GM21423 (cell line): Measurements from ENCODE around the gene STEAP4.
"Not testable (repeated sequence)": the region's sequence is repeated elsewhere in the genome, so short reads cannot be mapped to it uniquely, and the experiment has no call there.

ENCODE experiments used
- ATAC-seq: cut with Tn5 transposase; IDR thresholded peaks from one replicate; pipeline ENCODE4 v1.9.1; 2021; ENCODE audit warnings: mild to moderate bottlenecking, moderate library complexity; ENCODE audit not compliant: unreplicated experiment

Gene STEAP4

GRCh38 chr7:88274856-88275255 is 31.8 kb downstream of the STEAP4 start:
- ATAC-seq, result not testable (repeated sequence)

- no peak for ATAC-seq
These were observed 37.1 kb downstream of the STEAP4 start for GRCh38 chr7:88269586-88269985.

DNA sequence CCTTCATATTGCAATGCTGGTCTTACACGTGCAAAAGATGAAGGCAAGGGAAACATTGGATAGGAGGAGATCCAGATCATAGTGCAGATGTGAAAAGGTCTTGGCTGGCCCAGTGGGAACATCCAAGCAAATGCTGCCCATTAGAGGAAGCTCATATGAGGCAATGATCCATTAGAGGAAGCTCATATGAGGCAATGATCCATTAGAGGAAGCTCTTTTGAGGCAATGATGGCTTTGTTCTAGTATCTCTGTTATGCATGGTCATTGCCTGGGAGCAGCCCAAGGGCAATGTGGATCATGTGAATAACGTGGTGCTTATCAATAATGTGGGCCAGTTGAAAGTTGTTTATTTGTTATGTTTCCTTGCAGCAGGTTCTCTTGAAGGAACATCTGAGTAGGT is 37.8 kb downstream of the STEAP4 start:
- ATAC-seq, result no peak

- no peak for ATAC-seq
These were observed 38.6 kb downstream of the STEAP4 start for GRCh38 chr7:88268051-88268450.

- no peak for ATAC-seq
These were observed 39.3 kb downstream of the STEAP4 start for GRCh38 chr7:88267421-88267820.

- not testable (repeated sequence) for ATAC-seq
These were observed 41.7 kb downstream of the STEAP4 start for GRCh38 chr7:88264987-88265386.

GRCh38 chr7:88262562-88262961 is 44.1 kb downstream of the STEAP4 start:
- no peak for ATAC-seq

DNA sequence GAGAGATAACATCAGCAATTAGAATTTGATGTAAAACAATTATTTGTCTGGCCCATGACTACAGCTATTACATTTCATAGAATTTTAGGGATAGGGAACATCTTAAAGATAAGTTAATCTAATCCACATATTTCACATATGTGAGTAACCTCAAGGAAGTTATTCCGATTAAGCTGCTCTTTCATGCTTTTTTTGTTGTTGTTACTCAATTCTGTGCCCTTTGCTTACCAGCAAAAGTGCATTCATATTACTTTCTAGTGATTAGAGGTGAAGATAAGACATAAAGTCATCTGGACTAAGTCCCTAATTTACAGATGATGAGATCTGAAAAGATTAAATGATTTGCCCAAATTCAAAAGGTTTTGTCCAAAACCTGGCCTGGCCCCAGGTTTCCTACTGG is 46.0 kb downstream of the STEAP4 start:
- no peak for ATAC-seq

DNA sequence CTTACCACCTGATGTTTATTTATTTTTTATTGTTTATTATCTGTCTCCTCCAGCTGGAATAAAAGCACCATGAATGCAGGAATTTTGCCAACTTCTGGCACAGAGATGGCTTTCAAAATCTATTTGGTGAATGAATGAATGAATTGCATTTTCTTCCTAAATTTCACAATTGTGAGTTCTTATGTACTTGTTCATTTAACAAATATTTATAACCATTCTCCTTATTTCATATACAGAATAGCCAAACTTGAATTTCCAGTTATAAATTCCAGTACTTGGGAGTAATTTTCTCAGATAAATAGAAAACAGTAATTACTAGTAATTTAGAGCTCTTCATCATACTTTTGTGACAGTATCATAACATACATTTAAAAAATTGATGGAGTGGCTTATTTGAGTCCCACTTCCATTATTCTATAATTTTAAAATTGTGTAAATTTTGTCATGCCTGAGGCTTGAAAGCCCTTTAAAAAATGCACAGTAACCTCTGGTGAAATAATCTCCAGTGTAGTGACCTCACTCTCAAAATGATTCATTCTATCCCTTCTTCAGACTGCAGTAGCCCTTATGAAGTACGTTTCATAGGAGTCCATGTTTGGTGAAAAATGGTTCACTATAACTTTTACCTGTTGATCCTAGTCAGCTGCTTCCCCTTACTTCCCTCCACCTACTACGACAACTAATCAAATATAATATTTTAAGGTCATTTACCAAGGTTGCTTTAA is 46.9 kb downstream of the STEAP4 start:
- no peak for ATAC-seq

DNA sequence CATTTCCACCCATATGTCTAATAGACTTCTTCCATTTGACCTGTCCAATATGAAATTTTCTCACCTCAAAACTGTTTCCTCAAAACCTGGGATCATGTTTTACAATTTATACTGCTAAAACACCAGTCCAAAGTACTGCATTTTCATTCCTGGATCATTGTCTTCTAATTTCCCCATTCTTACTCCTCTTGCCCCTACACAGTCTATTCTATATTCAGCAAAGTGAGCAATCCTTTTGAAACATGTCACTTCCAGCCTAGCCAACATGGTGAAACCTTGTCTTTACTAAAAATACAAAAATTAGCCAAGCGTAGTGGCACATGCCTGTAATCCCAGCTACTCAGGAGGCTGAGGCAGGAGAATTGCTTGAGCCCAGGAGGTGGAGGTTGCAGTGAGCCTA is 48.4 kb downstream of the STEAP4 start:
- ATAC-seq, result not testable (repeated sequence)

GRCh38 chr7:88256906-88257305 is 49.8 kb downstream of the STEAP4 start:
- ATAC-seq, result no peak

GRCh38 chr7:88254721-88255424 is 51.8 kb downstream of the STEAP4 start:
- no peak for ATAC-seq

GRCh38 chr7:88253640-88254039 is 53.1 kb downstream of the STEAP4 start:
- no peak for ATAC-seq

- no peak for ATAC-seq
These were observed 62.4 kb downstream of the STEAP4 start for GRCh38 chr7:88244258-88244657.

DNA sequence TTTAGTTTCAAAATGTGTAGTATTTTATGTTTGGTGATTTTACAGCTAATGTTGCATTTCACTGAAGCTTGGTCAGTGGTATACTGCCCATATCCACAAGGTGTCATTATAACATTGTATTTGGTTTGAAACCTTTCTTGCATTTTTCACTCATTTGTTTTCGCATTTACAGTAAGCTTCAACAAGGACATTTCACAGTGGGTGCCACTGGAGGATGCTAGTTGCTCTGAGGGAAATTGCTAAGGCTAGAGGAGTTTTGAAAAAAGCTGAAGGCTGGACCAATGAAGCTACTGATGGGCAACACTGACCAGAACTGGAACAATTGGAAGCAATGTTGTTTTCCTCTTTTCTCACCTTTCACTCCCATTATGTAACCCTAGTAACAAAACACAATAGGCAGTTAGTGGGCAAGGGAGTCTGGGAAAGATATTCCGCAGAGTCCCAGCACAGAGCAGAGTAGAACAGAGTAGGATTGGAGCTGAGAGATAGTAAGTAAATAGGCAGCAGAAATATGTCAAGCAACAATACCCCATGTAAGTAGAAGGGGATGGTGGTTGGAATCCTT is 63.3 kb downstream of the STEAP4 start:
- ATAC-seq, result no peak

DNA sequence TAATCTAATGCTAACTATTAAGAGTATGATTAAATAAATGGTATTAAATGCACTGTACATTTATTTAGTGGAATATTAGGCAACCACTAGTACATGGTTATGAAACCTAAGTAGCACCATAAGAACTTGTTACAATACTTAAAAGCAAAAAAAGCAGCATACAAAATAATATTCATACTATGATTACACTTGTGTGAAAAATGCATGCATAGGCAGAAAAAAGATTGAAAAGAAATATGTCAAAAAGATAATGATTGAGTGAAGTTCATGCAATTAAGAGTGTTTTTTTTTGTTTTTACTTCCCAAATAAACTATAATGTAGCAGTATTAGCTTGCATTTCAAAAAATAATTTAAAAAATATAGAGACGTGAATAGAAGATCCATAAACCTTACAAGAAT is 66.8 kb downstream of the STEAP4 start:
- ATAC-seq, result no peak

DNA sequence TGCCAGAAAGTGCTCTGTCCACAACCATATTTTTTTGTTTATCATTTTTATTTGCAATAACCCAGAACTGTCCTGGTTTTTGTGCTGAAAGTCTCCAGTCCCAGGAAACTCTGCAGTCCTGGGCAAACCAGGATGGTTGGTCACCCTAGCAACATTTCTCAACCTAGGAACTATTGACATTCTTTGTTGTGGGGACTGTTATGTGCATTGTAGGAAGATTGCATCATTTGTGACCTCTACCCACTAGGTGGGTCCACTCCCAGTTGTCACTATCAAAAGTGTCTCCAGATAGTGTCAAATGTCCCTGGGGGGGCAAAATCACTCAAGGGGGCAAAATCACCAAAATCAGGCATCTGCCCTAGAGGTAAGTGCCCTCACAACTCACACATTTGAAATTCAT is 72.9 kb downstream of the STEAP4 start:
- no peak for ATAC-seq

GRCh38 chr7:88230646-88231045 is 76.0 kb downstream of the STEAP4 start:
- no peak for ATAC-seq

DNA sequence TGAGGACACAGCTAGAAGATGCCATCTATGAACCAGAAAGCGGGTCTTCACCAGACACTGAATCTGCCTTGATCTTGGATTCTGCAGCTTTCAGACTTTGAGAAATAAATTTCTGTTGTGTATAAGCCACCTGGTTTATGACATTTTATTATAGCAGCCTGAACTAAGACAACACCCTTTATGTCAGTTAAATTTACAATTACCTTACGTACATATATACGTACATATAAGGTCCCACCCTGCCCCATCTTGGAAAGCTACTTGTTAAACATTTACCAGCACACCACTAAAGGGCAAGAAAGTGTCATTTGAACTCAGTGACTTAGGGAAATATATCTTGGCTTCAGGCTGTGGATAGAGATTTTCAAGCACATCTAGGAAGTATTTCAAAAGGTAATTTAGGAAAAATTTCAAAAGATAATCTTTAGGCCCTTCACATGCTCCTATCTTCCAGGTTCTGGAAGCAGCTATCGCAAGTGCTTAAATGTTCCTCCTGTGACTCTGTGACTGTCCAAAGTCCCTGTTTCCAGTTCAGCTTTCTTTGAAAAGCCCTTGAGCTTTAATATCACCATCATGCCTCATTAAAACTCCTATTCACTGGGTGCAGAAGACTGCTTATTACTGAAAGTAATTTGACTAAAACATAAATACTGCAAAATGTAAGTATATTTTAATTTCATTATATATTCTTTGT is 77.2 kb downstream of the STEAP4 start:
- no peak for ATAC-seq

DNA sequence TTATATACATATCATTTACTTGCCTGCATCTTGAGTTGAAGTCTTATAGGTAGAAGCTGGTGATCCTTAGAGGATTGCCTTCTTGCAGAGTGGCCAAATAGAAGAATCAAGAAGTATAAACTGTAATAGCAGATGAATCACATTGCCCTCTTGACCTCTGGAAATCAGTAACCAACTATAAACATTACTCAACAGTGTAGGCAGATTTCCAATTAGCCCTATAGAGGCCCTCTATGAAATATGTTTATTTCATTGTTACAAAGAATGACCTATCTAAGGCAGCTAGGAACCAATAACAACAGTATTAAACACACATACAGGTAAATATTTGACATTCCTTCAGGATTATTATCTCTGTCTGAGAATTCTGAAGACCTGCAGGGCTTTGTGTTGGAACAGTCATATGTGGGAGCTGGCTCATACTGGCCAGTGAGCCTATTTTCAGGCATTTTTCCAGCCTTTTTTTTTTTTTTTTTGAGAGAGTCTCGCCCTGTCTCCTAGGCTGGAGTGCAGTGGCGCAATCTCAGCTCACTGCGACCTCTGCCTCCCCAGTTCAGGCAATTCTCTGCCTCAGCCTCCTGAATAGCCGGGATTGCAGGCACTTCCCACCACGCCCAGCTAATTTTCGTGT is 79.7 kb downstream of the STEAP4 start:
- ATAC-seq, result no peak

- ATAC-seq, result no peak
These were observed 80.5 kb downstream of the STEAP4 start for GRCh38 chr7:88226201-88226600.
